GM20431 (cell line): ENCODE data around the gene AMMECR1.
"Not testable (repeated sequence)": the region's sequence is repeated elsewhere in the genome, so short reads cannot be mapped to it uniquely, and the experiment has no call there.

Experiments used
- in situ Hi-C: fragments of 300-500 bp; cut with MseI, MboI; formaldehyde crosslinking; loops from one replicate; pipeline ENCODE4 v1.15.0; 2020; ENCODE audit warnings: low sequenced_read_pairs; ENCODE audit not compliant: unreplicated experiment

Gene AMMECR1

DNA sequence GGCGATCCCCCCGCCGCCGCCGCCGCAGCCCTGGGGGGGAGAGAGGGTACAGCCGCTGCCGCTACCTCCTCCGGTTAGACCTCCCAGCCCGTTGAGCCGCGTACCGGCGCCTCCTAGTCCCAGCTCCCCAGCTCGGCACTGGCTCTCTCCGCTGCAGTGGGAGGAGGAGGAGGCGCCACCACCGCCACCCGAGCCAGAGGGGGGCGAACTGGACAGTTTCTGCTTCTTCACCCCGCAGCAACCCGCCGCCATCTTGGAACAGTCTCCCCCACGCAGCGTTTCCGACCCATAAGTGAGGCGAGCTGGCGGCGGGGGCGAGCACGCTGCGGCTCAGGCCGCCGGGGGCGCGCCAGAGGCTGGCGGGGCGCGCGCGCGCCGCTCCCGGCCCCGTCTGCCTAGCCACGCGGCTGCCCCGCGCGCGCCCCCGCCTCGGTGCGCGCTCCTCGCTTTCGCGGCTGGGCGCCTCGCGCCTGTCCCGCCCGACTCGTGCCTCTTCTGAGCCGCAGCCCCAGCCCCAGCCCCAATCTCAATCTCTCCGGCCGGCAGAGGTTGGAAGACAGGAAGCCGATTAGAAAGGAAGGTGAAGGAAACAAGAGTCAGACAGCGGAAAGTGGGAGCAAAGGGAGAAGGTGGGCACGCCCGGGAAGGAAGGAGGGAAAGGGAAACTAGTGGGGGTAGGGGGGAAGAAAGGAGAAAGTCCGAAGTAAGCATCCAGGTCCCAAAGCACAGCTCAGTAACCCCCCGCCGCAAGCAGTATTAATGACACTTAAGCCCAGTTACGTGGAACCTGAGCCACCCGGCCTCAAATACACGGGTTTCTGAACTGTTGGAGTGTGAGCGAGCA is at the start of gene AMMECR1:
Gene AMMECR1, minus strand, starts transcription at position 266 of the 844 bp plus-strand sequence. Its CDS starts 14 bp downstream, at position 252.
- in situ Hi-C loops = no loop called here

DNA sequence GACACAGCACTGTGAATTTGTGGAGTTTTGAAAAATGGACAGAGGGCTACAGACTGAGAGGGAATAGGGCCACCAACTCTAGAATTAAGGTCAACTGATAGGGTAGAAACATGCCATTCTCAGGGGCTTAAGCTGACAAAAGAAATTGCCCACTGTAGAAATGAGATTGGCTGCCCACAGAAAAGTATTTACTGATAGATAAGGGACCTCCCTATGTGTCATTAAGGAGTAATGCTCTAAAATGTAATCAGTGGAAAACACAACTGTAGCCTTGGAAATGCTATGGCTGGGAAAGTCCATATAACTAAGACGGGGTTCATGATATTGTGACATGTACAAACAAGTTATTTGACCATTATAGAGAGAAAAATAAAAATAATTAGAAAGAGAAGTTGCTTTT is 45.4 kb upstream of the AMMECR1 start:
- in situ Hi-C loops = no loop called here

DNA sequence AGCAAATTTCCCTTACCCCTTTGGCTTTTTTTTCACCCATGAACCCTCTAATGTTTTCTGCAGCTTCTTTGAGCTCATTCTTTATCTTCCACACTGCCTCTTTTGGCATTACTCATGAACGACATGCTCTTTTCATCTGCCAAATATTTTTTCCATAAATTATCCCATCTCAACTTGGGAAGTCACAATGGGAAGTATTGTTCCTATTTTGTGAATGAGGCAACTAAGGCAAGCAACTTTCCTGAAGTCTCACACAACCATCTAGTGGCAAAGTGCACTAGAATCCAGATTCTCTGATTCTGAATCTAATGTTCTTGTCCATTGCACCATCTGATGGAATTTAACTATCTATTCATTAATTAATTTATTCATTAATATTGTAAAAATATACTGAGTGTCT is 41.4 kb upstream of the AMMECR1 start:
- in situ Hi-C loops = no loop called here

DNA sequence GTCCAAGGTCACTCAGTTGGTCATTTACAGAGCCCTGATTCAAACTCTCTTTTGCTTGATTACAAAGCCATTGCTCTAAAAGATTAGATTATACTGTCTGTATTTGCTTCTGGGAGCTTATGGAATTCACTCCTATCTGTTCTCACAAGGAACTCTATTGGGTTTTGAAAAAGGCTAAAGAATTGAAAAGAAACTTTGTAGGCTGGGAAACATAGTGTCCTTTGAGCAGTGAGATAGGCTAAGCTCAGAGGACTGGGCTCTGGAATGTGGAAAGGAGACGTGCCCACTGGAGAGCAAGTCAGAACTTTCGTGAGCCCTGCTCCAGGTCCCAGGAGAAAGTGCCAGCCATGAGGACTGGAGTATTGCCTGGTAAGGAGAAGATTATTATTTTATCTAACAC is 40.7 kb upstream of the AMMECR1 start, which contains the start of gene RTL9:
Gene RTL9, plus strand, starts transcription at position 301 of the 400 bp plus-strand sequence. CDS start 91,770 bp downstream, outside the sequence.
- in situ Hi-C loops = no loop called here

DNA sequence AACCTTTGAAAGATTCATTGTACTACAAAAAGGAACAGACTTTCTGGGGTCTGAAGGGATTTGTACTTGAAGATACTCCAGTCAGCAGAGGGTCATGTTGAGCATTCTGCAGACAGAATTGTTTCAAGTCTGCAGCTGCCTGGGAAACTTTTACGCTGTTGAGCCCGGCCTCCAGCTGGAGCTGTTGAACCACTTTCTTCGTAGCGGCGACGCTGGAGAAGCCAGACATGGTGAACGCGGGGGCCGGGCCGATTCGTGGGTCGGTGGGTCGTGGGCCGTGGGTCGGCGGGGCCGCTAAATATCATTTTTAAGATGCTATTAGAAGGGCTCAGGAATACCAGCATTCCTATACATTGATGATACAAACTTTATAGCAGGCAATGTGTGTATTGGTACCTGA is 28.8 kb upstream of the AMMECR1 start:
- in situ Hi-C loops = no loop called here

DNA sequence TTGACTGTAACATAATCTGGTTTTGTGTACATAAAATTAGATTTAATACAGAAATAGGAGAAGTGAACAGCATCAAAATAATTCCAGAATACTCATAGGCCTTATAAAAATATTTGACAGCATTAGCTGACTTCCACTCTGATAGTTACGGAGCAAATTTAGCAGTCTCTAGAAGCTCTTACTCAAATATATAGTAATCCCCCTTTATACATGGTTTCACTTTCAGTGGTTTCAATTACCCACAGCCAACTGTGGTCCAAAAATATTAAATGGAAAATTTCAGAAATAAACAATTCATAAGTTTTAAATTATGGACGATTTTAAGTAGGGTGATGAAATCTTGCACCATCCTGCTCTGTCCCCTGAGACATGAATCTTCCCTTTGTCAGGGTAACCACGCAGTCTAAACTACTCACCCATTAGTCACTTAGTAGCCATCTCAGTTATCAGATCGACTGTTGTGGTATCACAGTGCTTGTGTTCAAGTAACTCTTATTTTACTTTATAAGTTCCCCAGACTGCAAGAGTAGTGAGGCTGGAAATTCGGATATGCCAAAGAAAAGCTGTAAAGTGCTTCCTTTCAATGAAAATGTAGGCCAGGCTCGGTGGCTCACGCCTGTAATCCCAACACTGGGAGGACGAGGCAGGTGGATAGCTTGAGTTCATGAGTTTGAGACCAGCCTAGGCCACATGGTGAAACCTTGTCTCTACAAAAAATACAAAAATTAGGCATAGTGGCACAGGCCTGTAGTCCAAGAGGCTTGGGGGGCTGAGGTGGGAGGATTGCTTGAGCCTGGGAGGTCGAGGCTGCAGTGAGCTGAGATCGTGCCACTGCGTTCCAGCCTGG is 23.5 kb upstream of the AMMECR1 start:
- in situ Hi-C loops = no loop called here

DNA sequence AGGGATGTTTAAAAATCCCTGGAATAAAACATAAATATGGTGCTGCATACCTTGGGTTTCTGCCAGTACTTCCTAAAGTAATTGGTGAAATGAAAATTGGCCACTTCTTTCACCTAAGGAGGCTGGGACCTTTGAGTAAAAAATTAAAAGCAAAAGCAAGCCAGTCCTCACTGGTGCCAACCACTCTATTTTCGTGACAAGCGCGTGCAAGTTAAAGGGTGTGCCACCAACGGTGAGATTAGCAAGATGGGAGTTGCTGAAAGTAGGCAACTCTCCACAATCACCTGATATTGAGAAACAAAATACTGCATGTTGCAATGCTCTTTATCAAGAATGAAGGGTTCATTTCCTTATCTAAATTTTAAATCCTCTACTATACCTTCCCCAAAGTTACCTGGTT is 21.1 kb upstream of the AMMECR1 start:
- in situ Hi-C loops = no loop called here

DNA sequence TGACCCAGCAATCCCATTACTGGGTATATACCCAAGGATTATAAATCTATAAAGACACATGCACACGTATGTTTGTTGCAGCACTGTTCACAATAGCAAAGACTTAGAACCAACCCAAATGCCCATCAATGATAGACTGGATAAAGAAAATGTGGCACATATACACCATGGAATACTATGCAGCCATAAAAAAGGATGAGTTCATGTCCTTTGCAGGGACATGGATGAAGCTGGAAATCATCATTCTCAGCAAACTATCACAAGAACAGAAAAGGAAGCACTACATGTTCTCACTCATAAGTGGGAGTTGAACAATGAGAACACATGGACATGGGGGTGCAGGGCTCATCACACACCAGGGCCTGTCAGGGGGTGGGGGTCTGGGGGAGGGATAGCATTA is 15.6 kb upstream of the AMMECR1 start:
- in situ Hi-C loops = not testable (repeated sequence)

DNA sequence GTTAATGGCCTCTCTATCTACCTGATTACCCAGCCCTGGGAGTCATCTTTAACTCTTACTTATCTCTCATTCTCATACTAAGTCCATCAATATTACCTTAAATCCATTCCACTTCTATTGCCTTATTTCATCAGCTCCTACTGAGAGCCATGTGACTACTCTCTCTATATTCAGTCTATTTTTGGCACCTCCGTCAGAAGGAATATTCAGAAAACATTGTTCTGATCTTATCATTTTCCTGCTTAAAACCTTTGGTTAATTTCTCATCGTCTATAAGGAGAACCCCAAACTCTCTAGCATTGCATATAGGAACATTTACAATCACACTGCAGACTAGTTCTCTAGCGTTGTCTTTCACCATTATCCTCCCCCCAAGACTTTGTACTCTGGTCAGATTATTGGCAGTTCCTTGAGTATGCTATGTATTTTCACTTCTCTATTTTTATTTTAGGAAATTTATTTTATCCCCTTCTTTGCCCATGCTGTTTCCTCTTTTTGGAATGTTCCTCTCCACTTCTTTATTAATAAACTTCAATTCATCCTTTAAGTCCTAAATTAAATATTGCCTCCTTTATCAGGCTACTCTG is 13.7 kb upstream of the AMMECR1 start:
- in situ Hi-C loops = no loop called here

DNA sequence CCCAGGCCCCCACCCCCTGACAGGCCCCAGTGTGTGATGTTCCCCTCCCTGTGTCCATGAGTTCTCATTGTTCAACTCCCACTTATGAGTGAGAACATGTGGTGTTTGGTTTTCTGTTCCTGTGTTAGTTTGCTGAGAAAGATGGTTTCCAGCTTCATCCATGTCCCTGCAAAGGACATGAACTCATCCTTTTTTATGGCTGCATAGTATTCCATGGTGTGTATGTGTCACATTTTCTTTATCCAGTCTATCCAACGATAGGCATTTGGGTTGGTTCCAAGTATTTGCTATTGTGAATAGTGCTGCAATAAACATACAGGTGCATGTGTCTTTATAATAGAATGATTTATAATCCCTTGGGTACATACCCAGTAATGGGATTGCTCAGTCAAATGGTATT is 10.7 kb upstream of the AMMECR1 start:
- in situ Hi-C loops = not testable (repeated sequence)

DNA sequence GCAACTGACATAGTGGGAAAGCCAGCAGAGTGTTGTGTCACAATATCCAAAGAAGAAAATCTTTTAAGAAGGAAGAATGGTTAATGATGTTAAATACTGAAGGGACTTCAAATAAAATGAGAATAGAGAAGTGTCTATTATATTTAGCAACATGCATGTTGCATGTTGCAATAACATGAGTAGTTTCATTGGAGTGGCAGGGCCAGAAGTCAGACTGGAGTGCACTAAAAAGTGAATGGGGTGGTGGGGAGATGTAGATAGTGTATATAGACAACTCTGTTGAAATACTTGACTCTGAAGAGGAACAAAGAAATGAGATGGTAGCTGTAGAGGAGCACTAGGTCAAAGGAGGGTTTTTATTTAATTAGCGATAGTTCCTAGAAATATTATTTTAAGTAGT is 9.5 kb upstream of the AMMECR1 start:
- in situ Hi-C loops = no loop called here

DNA sequence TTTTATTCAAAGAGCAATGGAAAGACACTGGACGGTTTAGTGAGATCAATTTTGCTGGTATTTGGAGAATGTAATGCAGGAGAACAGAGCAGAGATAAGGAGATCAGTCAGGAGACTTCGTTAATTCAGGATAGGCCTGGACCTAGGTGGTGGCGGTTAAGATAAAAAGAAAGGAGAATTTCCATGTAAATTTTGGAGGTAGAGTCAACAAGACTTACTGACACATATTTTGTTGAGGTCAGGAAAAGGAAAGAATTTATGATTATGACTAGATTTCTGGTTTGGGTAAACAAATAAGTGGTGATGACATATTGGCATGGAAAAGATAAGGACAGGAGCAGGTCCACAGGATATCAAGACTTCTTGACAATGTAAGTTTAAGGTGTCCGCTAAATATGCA is 8.8 kb upstream of the AMMECR1 start:
- in situ Hi-C loops = no loop called here

DNA sequence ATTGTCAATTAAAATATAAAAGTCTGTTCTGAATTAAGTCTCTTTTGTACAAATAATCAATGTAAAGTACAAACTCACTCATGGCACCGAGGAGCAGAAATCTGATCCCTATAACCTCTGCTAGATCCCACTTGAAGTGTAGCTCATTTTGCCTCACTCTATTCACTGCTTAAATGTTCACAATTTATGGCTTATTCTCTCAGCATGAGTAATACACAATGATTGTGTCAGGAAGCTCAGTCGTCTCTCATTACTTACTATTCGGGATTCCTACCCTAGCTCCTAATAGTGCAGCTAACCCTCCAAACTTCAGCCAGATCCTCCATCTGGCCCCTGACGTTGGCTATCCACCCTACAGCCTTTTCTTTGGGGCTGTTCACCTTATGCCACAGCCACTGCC is 4.7 kb upstream of the AMMECR1 start:
- in situ Hi-C loops = no loop called here

DNA sequence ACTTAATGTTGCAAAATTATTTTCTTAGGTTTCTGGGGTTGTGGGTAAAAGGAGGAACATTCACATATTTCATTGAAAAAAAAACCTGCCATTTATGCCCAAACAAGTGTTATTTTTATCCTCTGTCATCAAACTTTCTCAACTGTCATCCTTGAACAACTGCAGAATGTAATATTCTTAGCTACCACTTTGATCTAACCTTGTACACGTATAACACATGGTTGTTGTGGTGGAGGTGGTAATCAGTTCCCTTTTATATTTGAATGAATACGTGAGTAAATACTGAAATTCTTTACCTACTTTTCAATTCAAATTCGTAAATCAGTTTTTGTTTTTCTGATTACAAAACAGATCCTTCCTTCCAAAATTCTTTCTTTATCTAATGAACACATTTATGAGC is 3.8 kb upstream of the AMMECR1 start:
- in situ Hi-C loops = no loop called here

DNA sequence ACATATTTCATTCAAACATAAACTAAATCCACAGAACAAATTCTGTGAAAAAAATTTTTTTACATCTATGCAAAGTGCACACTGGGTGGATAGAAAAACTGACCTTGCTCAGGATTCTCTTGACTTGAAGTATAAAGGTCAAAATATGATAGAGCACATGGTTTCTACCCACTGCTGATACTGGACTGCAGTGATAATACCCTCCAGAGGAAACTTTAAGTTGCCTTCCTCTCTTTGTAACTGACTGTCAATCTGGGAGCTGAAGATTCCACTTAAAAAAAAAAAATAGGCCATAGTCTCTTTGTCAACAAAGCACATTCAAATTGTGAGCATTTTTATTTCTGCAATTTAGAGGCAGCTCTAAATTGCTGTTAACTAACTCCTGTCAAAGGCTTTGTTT is 3.2 kb upstream of the AMMECR1 start:
- in situ Hi-C loops = no loop called here

DNA sequence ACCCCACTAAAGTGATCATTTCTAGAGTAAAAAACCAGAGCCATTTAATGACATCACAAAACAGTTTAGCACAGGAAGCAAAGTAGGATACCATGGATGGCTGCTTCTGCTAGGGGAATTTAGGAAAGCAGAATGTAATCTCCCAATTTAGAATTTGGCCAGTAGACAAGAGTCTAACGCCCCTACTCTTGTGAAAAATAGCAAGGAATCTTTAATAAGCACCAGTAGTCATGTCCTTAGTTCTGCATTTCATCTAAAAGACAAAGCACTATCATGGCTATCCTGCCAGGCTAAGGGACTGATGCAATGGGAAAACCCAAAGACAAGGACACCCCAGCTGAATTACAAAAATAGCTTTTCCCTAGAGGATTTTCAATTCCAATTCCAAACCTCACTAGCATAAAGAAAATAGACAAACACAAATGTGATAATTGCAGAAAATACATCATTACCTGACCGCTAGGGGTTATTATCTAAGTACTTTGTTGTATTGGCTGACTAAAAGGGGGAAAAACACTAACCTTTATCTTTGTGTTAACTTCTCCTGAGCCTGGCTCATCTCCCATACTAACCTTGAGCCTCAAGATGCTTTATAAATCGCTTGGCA is 2.6 kb upstream of the AMMECR1 start:
- in situ Hi-C loops = no loop called here

DNA sequence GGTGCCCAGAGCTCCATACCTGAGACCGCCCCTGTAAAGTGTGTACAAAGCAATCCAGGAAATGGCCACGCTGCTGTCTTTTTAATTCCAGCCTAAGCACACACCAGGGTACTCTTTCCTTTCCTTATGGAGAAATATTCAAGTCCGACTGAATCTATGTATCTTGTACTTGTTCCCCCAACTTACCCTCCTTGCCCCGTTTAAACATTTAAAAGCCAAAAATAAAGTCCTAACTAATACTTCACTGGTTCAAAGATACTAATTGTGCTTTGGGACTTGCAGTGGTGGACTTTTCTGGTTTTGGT is 731 bp upstream of the AMMECR1 start:
- in situ Hi-C loops = no loop called here

DNA sequence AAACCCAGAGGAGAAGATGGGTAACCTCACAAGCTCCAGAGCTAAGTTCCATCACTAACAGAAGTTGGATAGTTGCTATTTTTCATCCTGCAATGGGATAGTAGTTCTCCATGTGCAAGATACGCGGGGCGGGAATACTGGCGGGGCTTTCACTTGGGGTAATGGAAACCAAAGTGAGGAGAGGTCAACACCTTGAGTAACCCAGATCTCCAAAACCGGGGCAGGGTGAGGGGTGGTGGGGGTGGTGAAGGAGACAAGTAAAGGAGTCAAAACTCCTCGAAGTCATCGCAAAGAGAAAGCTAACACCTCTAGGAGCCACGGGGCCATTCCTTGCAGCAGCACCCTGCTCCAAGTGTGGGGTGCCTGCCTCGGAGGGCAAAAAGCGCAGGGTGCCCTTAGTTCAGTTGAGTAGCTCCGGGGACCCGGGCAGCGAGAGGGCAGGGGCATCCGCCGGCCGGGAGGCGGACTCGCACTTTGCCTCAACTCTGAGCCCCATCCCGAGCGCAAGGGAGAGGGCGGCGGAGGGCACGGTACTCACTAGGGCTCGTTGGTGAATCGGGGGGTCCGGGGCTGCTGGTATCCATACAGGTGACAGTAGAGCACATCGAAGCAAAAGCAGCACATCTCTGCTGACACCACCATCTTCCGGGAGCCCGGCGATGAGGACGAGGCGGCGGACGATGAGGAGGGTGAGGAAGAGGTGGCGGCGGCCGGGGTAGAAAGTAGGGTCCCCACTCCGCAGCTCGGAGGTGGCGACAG is 645 bp downstream of the AMMECR1 start:
- in situ Hi-C loops = no loop called here

DNA sequence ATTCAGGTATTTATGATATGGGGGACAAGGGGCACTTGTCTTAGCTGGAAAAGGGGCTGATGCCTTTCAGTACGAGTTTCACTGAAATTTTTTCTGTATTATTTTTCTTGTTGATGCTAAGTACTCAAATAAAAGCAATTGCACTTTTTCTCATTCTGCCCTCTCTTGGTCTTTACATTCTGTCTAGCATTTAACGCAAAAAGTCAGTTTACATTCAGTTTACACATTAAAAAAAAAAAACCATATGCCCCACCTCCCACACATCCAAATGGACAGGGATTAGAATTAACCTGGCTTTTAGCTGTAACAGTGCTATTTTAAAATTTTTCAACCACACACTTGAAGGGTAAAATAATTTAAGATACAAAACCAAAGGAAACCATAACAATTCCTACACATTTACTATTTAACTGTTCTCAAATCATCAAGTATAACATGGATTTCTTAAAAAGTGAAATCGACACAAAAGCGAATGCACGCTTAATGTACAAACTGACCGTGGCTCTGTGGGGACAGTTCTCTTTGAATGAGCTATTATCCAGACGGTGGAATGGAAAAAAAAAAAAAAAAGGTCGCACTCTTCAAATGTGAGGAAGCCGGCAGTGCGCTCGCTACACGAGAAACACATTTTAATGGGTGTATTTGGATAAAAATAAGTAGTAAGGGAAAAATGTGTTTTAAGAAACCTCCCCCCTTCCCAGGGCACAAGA is 1.4 kb downstream of the AMMECR1 start:
- in situ Hi-C loops = no loop called here
